Psoas muscle (tissue), 8 donors: ENCODE measurements around the gene HLA-DQA1. TPM values are rescaled to one million over a fixed set of nuclear protein-coding genes. Genes with fewer than 3 reads are reported as not detected.
"Not testable (repeated sequence)": the region's sequence is repeated elsewhere in the genome, so short reads cannot be mapped to it uniquely, and the experiment has no call there.

Experiments
- ATAC-seq, 4 donors: fragments of 200-7000 bp; cut with Tn5 transposase; one replicate each; pipeline ENCODE4 v1.9.1; 2020; ENCODE audit warnings: moderate library complexity in 3 of 4, mild to moderate bottlenecking in 2 of 4
- DNase-seq, 2 donors: peaks; one replicate each; pipeline ENCODE4 v3.0.0-alpha.2; 2020
- H3K27ac ChIP-seq: fragments of 200-600 bp; one replicate; pipeline ENCODE4 v1.8.0; 2022
- H3K27me3 ChIP-seq, 3 donors: fragments of 200-600 bp in 1 of 3; one replicate each; pipeline versions ENCODE4 v1.6.1 to v1.8.0; 2013 to 2022; ENCODE audit warnings: low read length in 2 of 3, mild to moderate bottlenecking in 2 of 3, moderate library complexity in 1 of 3; ENCODE audit not compliant: insufficient read depth in 3 of 3
- H3K36me3 ChIP-seq, 2 donors: fragments of 200-600 bp in 1 of 2; one replicate each; pipeline versions ENCODE4 v1.6.1 to v1.8.0; 2013 to 2022; ENCODE audit warnings: low read depth in 1 of 2, mild to moderate bottlenecking in 1 of 2, moderate library complexity in 1 of 2; ENCODE audit not compliant: insufficient read depth in 1 of 2
- H3K4me1 ChIP-seq: fragments of 200-600 bp; one replicate; pipeline ENCODE4 v1.8.0; 2022
- H3K4me3 ChIP-seq: fragments of 200-600 bp; one replicate; pipeline ENCODE4 v1.8.0; 2022; ENCODE audit warnings: mild to moderate bottlenecking
- H3K9me3 ChIP-seq: fragments of 200-600 bp; one replicate; pipeline ENCODE4 v1.8.0; 2022
- CTCF ChIP-seq: fragments of 200-600 bp; IDR thresholded peaks from one replicate; pipeline ENCODE4 v1.8.0; 2022; ENCODE audit warnings: antibody characterized with exemption
- WGBS, 3 donors: extraction: QIAGEN DNeasy Blood & Tissue Kit; methylation state at CpG; one replicate each; pipeline versions ENCODE4 v1.1.6 to v1.1.7; 2013; 5-methylcytosine and 5-hydroxymethylcytosine counted together
- intact Hi-C, 2 donors: fragments of 100-400 bp; cut with DNase I; formaldehyde crosslinking; loops; one replicate each; pipeline versions ENCODE4 v1.11.0 to v1.14.2; 2022
- polyA plus RNA-seq, 3 donors: library from polyadenylated mRNA; stranded (reverse); fragments of 200-250 nt; gene quantifications; one replicate each; pipeline ENCODE4 v1.2.3, GENCODE V29; 2013
- total RNA-seq, 4 donors: library from RNA; stranded (reverse); fragmentation: NEBNext Ultra II Directional in 2 of 4; extraction: Animal tissue kit (Norgen Biotek cat#: 25700) in 2 of 4; gene quantifications; one replicate each; pipeline versions ENCODE4 v1.2.1 to v1.2.4, GENCODE V29; 2021 to 2023
- donor health status: healthy with polysubstance abuse.
- donor health status: DM: no; HTN: no; CAD: no; lungs with moderate emphysema.
- donor health status: Bipolar disorder and iron deficiency.
- donor health status: healthy.
- donor health status: DM: yes; HTN: yes; CAD: no.
- donor health status: DM: no; HTN: no; CAD: no.
- donor health status: DM: no; HTN: no; CAD: no.
- donor health status: DM: yes; HTN: yes; CAD: no.

Gene HLA-DQA1
- total and polyA plus RNA-seq, 7 donors: 1.3 to 7.8 (median 5.9) TPM

- intact Hi-C loops: no loop called here
- no peak overlapping the region for H3K27ac ChIP-seq
- peak in 2 of 4 donors; percentile 42 to 69 for ATAC-seq
Measured at GRCh38 chr6:32668226-32668747, 31.1 kb downstream of the HLA-DQA1 start.

DNA sequence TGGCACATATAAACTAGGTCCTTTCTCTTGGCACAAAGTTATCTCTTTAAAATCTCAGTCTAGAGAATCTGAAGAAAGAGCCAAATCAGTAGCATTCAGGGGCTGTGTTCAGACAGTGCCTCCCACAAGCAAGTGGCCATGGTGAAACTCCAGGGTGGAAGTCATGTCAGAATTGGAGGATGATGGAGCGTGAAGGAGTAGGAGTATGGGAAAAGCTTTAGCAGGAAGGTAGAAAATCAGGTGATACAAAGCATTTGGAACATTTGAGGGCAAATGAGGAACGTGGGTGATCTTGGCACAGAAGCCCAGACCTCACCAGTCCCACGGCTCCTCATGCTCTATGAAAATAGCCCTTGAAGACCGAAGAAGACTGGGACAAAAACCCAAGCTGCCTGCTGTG, 32.0 kb downstream of the HLA-DQA1 start:
- Histone ChIP-seq H3K27ac (no peak overlapping the region), H3K27me3 (peaks cover 0 to 4% (median 0%) of the 10 kb centered on the region in 3 donors), H3K36me3 (no peaks in the 10 kb centered on the region), H3K9me3 (no peaks in the 10 kb centered on the region), H3K4me1 (no peaks in the 10 kb centered on the region), H3K4me3 (no peak overlapping the region)
- ATAC-seq (no peak), DNase-seq (no peak)
- WGBS, 3 donors: 72 to 79% (median 76%) methylated on average over 4 of the region's 4 CpGs
- intact Hi-C loops: no loop called here
- TF ChIP-seq CTCF: no peak

More at GRCh38 chr6:32668226-32668747, 31.1 kb downstream of the HLA-DQA1 start:
- Histone ChIP-seq H3K4me3 (no peak overlapping the region), H3K27me3 (peaks cover 0 to 4% (median 0%) of the 10 kb centered on the region in 3 donors), H3K36me3 (no peaks in the 10 kb centered on the region), H3K4me1 (no peaks in the 10 kb centered on the region), H3K9me3 (no peaks in the 10 kb centered on the region)
- 38 to 51% (median 44%) methylated on average over 5 of the region's 5 CpGs for WGBS, 3 donors
- peak; percentile 13 to 27 for DNase-seq
- no peak for TF ChIP-seq CTCF

DNA sequence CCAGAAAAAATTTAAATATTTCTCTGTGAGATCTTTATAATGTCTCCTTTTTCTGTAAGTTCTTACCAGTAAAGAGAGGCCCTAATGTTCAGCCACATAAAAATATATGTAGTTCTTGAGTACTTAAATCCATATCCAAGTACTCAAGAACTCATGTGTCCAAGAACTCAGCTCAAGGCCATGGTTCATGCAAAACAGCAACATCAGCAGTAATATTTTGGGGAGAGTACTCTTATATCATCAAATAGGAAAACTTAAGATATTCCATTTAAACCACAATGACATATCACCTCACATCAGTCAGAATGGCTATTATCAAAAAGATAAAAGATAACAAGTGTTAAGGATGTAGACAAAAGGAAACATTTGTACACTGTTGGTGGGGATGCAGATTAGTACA, 32.7 kb downstream of the HLA-DQA1 start:
- Histone ChIP-seq H3K36me3 (no peaks in the 10 kb centered on the region), H3K27me3 (peaks cover 0 to 4% (median 0%) of the 10 kb centered on the region in 3 donors), H3K4me1 (no peaks in the 10 kb centered on the region), H3K4me3 (no peak overlapping the region), H3K27ac (no peak overlapping the region), H3K9me3 (no peaks in the 10 kb centered on the region)
- TF ChIP-seq CTCF: no peak
- no peak for ATAC-seq
- no peak for DNase-seq
- intact Hi-C loops: no loop called here

- H3K9me3 ChIP-seq, H3K27ac ChIP-seq, intact Hi-C loops, ATAC-seq, H3K36me3 ChIP-seq, H3K4me3 ChIP-seq, H3K4me1 ChIP-seq, H3K27me3 ChIP-seq, DNase-seq: not testable (repeated sequence)
- 55 to 68% (median 65%) methylated on average over 2 of the region's 2 CpGs for WGBS, 3 donors
Measured at GRCh38 chr6:32671908-32672307, 34.7 kb downstream of the HLA-DQA1 start.

- H3K27me3 ChIP-seq, DNase-seq, H3K4me1 ChIP-seq, H3K4me3 ChIP-seq, ATAC-seq, intact Hi-C loops, H3K36me3 ChIP-seq, H3K9me3 ChIP-seq, H3K27ac ChIP-seq: not testable (repeated sequence)
- 83 to 92% (median 89%) methylated on average over 7 of the region's 7 CpGs for WGBS, 3 donors
Measured at GRCh38 chr6:32674123-32674522, 36.9 kb downstream of the HLA-DQA1 start.

DNA sequence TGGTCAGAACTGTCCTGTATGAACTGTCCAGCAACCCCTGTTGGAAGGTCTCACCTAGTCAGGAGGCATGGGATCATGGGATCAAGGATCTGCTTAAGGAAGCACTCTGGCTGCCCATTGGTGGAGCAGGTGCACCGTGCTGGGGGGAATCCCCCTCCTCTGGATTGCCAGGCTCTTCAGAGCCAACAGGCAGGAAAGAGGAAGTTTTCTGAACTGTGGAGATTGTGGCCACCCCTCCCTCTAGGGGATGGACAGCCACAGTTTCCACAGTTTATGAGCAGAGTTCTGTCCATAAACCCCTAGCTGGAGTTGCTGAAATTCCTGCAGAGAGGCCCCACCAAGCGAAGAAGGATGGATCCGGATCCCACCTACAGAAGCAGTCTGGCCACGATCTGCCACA, 42.3 kb downstream of the HLA-DQA1 start:
- no peaks in the 10 kb centered on the region for H3K4me1 ChIP-seq
- ATAC-seq (no peak), DNase-seq (no peak)
- TF ChIP-seq CTCF: no peak
- intact Hi-C loops: no loop called here
- H3K9me3 ChIP-seq: no peaks in the 10 kb centered on the region
- H3K36me3 ChIP-seq: no peaks in the 10 kb centered on the region
- H3K27me3 ChIP-seq: peaks cover 0 to 4% (median 2%) of the 10 kb centered on the region in 3 donors
- no peak overlapping the region for H3K27ac ChIP-seq
- 59 to 71% (median 67%) methylated on average over 4 of the region's 4 CpGs for WGBS, 3 donors
- H3K4me3 ChIP-seq: no peak overlapping the region
